HG03108 (cell line): ENCODE measurements around the gene SSBP4.
"Not testable (repeated sequence)": the region's sequence is repeated elsewhere in the genome, so short reads cannot be mapped to it uniquely, and the experiment has no call there.

Experiments
- ATAC-seq: cut with Tn5 transposase; IDR thresholded peaks from one replicate; pipeline ENCODE4 v1.9.1; 2021; ENCODE audit warnings: moderate library complexity; ENCODE audit not compliant: unreplicated experiment

The SSBP4 gene

GRCh38 chr19:18392926-18393325, 26.3 kb upstream of the SSBP4 start:
- ATAC-seq: no peak

- ATAC-seq: no peak
Observed at GRCh38 chr19:18393836-18394235, 25.4 kb upstream of the SSBP4 start.

- no peak for ATAC-seq
Observed at GRCh38 chr19:18396471-18397241, 22.5 kb upstream of the SSBP4 start.

- ATAC-seq: no peak
Observed at GRCh38 chr19:18397242-18398202, 21.7 kb upstream of the SSBP4 start, which contains the start of gene LRRC25. Gene LRRC25 (minus strand): TSS chr19:18397622. CDS start chr19:18396963, 659 bp downstream.

GRCh38 chr19:18399008-18399407, 20.2 kb upstream of the SSBP4 start:
- ATAC-seq: no peak

- ATAC-seq: peak; percentile 53
Observed at GRCh38 chr19:18401580-18402112, 17.6 kb upstream of the SSBP4 start.

GRCh38 chr19:18402455-18403248, 16.5 kb upstream of the SSBP4 start:
- ATAC-seq: not testable (repeated sequence)

- ATAC-seq: not testable (repeated sequence)
Observed at GRCh38 chr19:18405754-18406153, 13.4 kb upstream of the SSBP4 start.

GRCh38 chr19:18406749-18407148, 12.4 kb upstream of the SSBP4 start:
- no peak for ATAC-seq

- ATAC-seq: peak; percentile 87
Observed at GRCh38 chr19:18408053-18408476, 11.1 kb upstream of the SSBP4 start.

GRCh38 chr19:18412610-18413239, 6.5 kb upstream of the SSBP4 start:
- no peak for ATAC-seq

GRCh38 chr19:18414504-18415177, 4.6 kb upstream of the SSBP4 start:
- ATAC-seq: no peak

- ATAC-seq: no peak
Observed at GRCh38 chr19:18415178-18415867, 3.9 kb upstream of the SSBP4 start.

- ATAC-seq: no peak
Observed at GRCh38 chr19:18416778-18417249, 2.4 kb upstream of the SSBP4 start.

GRCh38 chr19:18417250-18418028, 1.8 kb upstream of the SSBP4 start:
- peak; percentile 25 for ATAC-seq

GRCh38 chr19:18418029-18418482, 1.1 kb upstream of the SSBP4 start:
- no peak for ATAC-seq

- no peak for ATAC-seq
Observed at GRCh38 chr19:18418483-18419194, 559 bp upstream of the SSBP4 start.
